GM18870 (cell line): ENCODE data around the gene SPDYC.
"Not testable (repeated sequence)": the region's sequence is repeated elsewhere in the genome, so short reads cannot be mapped to it uniquely, and the experiment has no call there.

Experiments used
- ATAC-seq: cut with Tn5 transposase; IDR thresholded peaks from one replicate; pipeline ENCODE4 v1.9.1; 2021; ENCODE audit warnings: moderate library complexity; ENCODE audit not compliant: unreplicated experiment

The SPDYC gene

GRCh38 chr11:65166893-65167292, 3.1 kb upstream of the SPDYC start:
- ATAC-seq, result no peak

GRCh38 chr11:65167656-65168055, 2.4 kb upstream of the SPDYC start:
- no peak for ATAC-seq

- ATAC-seq, result no peak
Observed at GRCh38 chr11:65169164-65169641, 830 bp upstream of the SPDYC start.

- ATAC-seq, result no peak
Observed at GRCh38 chr11:65172600-65172999, 2.6 kb downstream of the SPDYC start.

GRCh38 chr11:65174571-65175010, 4.6 kb downstream of the SPDYC start:
- not testable (repeated sequence) for ATAC-seq

GRCh38 chr11:65180877-65181568, 11.0 kb downstream of the SPDYC start:
- no peak for ATAC-seq

GRCh38 chr11:65181569-65182257, 11.7 kb downstream of the SPDYC start, which contains the start of gene CAPN1:
CAPN1 (plus strand) TSS chr11:65181928; CDS start chr11:65182702, 774 bp downstream.
- no peak for ATAC-seq

GRCh38 chr11:65182258-65183170, 12.5 kb downstream of the SPDYC start:
- no peak for ATAC-seq

GRCh38 chr11:65183201-65183891, 13.3 kb downstream of the SPDYC start:
- ATAC-seq, result no peak

GRCh38 chr11:65184146-65184545, 14.1 kb downstream of the SPDYC start:
- no peak for ATAC-seq

GRCh38 chr11:65185171-65185570, 15.1 kb downstream of the SPDYC start:
- ATAC-seq, result no peak

GRCh38 chr11:65185869-65186341, 15.9 kb downstream of the SPDYC start:
- ATAC-seq, result no peak

- no peak for ATAC-seq
Observed at GRCh38 chr11:65186701-65187100, 16.7 kb downstream of the SPDYC start.

GRCh38 chr11:65187146-65187675, 17.2 kb downstream of the SPDYC start:
- no peak for ATAC-seq

GRCh38 chr11:65187971-65188461, 18.0 kb downstream of the SPDYC start:
- ATAC-seq, result no peak

- ATAC-seq, result no peak
Observed at GRCh38 chr11:65188486-65188885, 18.5 kb downstream of the SPDYC start.

- ATAC-seq, result no peak
Observed at GRCh38 chr11:65189191-65189590, 19.2 kb downstream of the SPDYC start.

- ATAC-seq, result no peak
Observed at GRCh38 chr11:65194564-65194963, 24.5 kb downstream of the SPDYC start.

GRCh38 chr11:65204143-65204542, 34.1 kb downstream of the SPDYC start:
- no peak for ATAC-seq
